Choroid plexus epithelial cell (primary cell): ENCODE results near the gene PCSK2.

ENCODE experiments used
- DNase-seq: peaks from one replicate; pipeline ENCODE4 v3.0.0-alpha.2; 2010; ENCODE audit warnings: low read depth
- H3K4me3 ChIP-seq: 2 replicates; pipeline ENCODE4 v1.5.1; 2011; ENCODE audit warnings: low read depth, mild to moderate bottlenecking, control low read depth, low read length, moderate library complexity
- CTCF ChIP-seq: conservative IDR thresholded peaks from 2 replicates; pipeline ENCODE4 v1.5.1; 2011; ENCODE audit warnings: low read depth, mild to moderate bottlenecking, control low read depth, inconsistent platforms, low read length, moderate library complexity

PCSK2 gene

GRCh38 chr20:17471606-17472187, 244.9 kb downstream of the PCSK2 start:
- no peak for DNase-seq
- no peak for TF ChIP-seq CTCF
- no peak overlapping the region for H3K4me3 ChIP-seq

- DNase-seq = no peak
- TF ChIP-seq CTCF = no peak
- no peak overlapping the region for H3K4me3 ChIP-seq
Observed at GRCh38 chr20:17473659-17474058, 246.8 kb downstream of the PCSK2 start.

- no peak for DNase-seq
- no peak for TF ChIP-seq CTCF
- H3K4me3 ChIP-seq = no peak overlapping the region
Observed at GRCh38 chr20:17479063-17479657, 252.3 kb downstream of the PCSK2 start.

DNA sequence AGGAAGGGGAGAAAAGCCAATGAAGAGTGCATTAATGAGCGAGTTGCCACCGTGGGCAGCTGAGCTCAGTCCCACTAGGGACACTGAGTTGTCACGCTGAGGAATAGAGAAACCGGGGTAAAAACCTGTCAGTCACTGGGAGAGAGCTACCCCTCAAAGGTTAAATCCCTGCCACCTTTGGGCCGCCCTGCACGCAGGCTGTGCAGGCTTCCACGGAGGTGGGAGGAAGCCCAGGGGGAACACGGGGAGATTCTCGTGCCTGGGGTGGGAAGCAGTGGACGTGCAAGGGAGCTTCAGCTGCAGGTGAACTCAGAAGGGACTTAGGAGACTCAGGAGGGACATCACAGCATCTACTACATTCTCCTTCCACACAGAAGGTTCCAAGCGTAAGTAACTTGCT, 253.9 kb downstream of the PCSK2 start:
- no peak for TF ChIP-seq CTCF
- H3K4me3 ChIP-seq = no peak overlapping the region
- no peak for DNase-seq

DNA sequence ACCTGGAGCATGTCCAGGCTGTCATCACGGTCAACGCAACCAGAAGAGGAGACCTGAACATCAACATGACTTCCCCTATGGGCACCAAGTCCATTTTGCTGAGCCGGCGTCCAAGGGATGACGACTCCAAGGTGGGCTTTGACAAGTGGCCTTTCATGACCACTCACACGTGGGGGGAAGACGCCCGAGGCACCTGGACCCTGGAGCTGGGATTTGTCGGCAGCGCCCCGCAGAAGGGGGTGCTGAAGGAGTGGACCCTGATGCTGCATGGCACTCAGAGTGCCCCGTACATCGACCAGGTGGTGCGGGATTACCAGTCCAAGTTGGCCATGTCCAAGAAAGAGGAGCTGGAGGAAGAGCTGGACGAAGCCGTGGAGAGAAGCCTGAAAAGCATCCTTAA, 254.8 kb downstream of the PCSK2 start:
- no peak for TF ChIP-seq CTCF
- no peak for DNase-seq
- no peak overlapping the region for H3K4me3 ChIP-seq

GRCh38 chr20:17482536-17482935, 255.7 kb downstream of the PCSK2 start:
- H3K4me3 ChIP-seq = no peak overlapping the region
- no peak for DNase-seq
- no peak for TF ChIP-seq CTCF

DNA sequence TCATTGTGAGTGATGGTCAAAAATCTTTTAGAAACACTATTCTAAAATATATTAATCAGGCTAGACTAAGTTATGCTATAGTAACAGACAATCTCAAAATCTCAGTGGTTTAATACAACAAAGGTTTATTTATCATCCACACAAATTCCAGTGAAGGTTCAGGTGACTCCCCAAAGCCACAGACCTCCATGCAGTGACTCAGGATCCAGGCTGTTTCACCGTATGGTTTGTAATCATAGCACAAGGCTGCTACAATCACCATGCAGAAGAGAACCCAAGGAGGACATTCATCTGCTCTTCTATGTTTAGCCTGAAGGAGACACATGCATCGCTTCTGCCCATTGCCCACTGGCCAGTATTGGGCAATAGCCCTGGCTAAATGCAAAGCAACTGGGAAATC, 258.2 kb downstream of the PCSK2 start:
- no peak for TF ChIP-seq CTCF
- no peak overlapping the region for H3K4me3 ChIP-seq
- no peak for DNase-seq
